Keratinocyte (primary cell): ENCODE measurements around the gene ARHGEF3. TPM values are rescaled to one million over a fixed set of nuclear protein-coding genes. Genes with fewer than 3 reads are reported as not detected.

Experiments
- DNase-seq: peaks from one replicate; pipeline ENCODE4 v3.0.0-alpha.2; 2011; ENCODE audit warnings: low read depth, missing footprints, low spot score
- FAIRE-seq: peaks from 2 replicates; lab custom pipeline; 2011; peaks lifted over from hg19 to GRCh38; lab: Jason Lieb, UNC
- H2AFZ ChIP-seq: 2 replicates; pipeline ENCODE4 v1.6.0; 2012; ENCODE audit warnings: low read length, control low read depth, inconsistent platforms; ENCODE audit not compliant: control insufficient read depth
- H3K27ac ChIP-seq: 2 replicates; pipeline ENCODE4 v1.5.1; 2011; ENCODE audit warnings: low read length; ENCODE audit not compliant: control insufficient read depth, insufficient read depth
- H3K27me3 ChIP-seq: 3 replicates; pipeline ENCODE4 v1.6.0; 2011; ENCODE audit warnings: low read length; ENCODE audit not compliant: control insufficient read depth, insufficient read depth; ENCODE audit errors: extremely low read depth
- H3K36me3 ChIP-seq, 2 experiments: 2 replicates in 1 of 2; 3 replicates in 1 of 2; pipeline ENCODE4 v1.5.1; 2011; ENCODE audit warnings: low read length in 2 of 2, mild to moderate bottlenecking in 1 of 2; ENCODE audit not compliant: control insufficient read depth in 2 of 2, insufficient read depth in 2 of 2; ENCODE audit errors: extremely low read depth in 1 of 2
- H3K4me1 ChIP-seq: 3 replicates; pipeline ENCODE4 v1.5.1; 2011; ENCODE audit warnings: low read length; ENCODE audit not compliant: control insufficient read depth, insufficient read depth; ENCODE audit errors: extremely low read depth
- H3K4me2 ChIP-seq: 3 replicates; pipeline ENCODE4 v1.6.0; 2011; ENCODE audit warnings: low read depth, low read length; ENCODE audit not compliant: control insufficient read depth, insufficient read depth; ENCODE audit errors: extremely low read depth
- H3K4me3 ChIP-seq, 3 experiments: fragments of 200-600 bp in 1 of 3; sonication (generic) in 1 of 3; 2 replicates in 2 of 3; 3 replicates in 1 of 3; pipeline ENCODE4 v1.5.1; 2011 to 2016; ENCODE audit warnings: low read length in 3 of 3, mild to moderate bottlenecking in 3 of 3, control low read depth in 2 of 3, inconsistent platforms in 1 of 3, low read depth in 1 of 3, mixed read lengths in 1 of 3, mixed run types in 1 of 3, moderate library complexity in 1 of 3; ENCODE audit not compliant: control insufficient read depth in 2 of 3, insufficient read depth in 2 of 3; ENCODE audit errors: extremely low read depth in 1 of 3
- H3K79me2 ChIP-seq: 2 replicates; pipeline ENCODE4 v1.6.0; 2012; ENCODE audit warnings: low read length; ENCODE audit not compliant: control insufficient read depth, insufficient read depth
- H3K9ac ChIP-seq: 3 replicates; pipeline ENCODE4 v1.6.0; 2011; ENCODE audit warnings: low read length; ENCODE audit not compliant: control insufficient read depth, insufficient read depth; ENCODE audit errors: extremely low read depth
- H3K9me1 ChIP-seq: 3 replicates; pipeline ENCODE4 v1.6.0; 2011; ENCODE audit warnings: low read length; ENCODE audit not compliant: control insufficient read depth, insufficient read depth; ENCODE audit errors: extremely low read depth
- H3K9me3 ChIP-seq: 2 replicates; pipeline ENCODE4 v1.5.1; 2012; ENCODE audit warnings: low read depth, low read length; ENCODE audit not compliant: control insufficient read depth
- H4K20me1 ChIP-seq: 3 replicates; pipeline ENCODE4 v1.6.0; 2011; ENCODE audit warnings: low read length; ENCODE audit not compliant: control insufficient read depth, insufficient read depth; ENCODE audit errors: extremely low read depth
- CTCF ChIP-seq, 3 experiments: IDR thresholded peaks in 1 of 3; conservative IDR thresholded peaks in 1 of 3; optimal IDR thresholded peaks in 1 of 3; 2 replicates in 2 of 3; 3 replicates in 1 of 3; pipeline versions ENCODE3 to v1.5.1; 2011; ENCODE audit warnings: low read length in 3 of 3, mild to moderate bottlenecking in 3 of 3, moderate library complexity in 2 of 3, control low read depth in 1 of 3, inconsistent platforms in 1 of 3; ENCODE audit not compliant: insufficient read depth in 2 of 3; ENCODE audit errors: extremely low read depth in 1 of 3
- EZH2 ChIP-seq: IDR thresholded peaks from one replicate; pipeline ENCODE4 v1.6.1; 2012; ENCODE audit warnings: inconsistent platforms, mild to moderate bottlenecking, low read length, moderate library complexity
- dilution Hi-C: fragments of 300-500 bp; cut with MboI; formaldehyde crosslinking; loops from one replicate; pipeline ENCODE4 v1.7.0; 2020; ENCODE audit warnings: low sequenced_read_pairs; ENCODE audit not compliant: extremely low pct_ligation_motif_present
- polyA plus RNA-seq, 5 experiments: library from polyadenylated mRNA; depleted of rRNA in 3 of 5; stranded (reverse) in 3 of 5; stranded (forward) in 1 of 5; unstranded in 1 of 5; fragments of >200 nt; gene quantifications; 1 replicate in 1 of 5; 2 replicates in 3 of 5; 3 replicates in 1 of 5; pipeline versions ENCODE4 v1.2.1 to v1.2.3, GENCODE V29; 2011 to 2012; ENCODE audit warnings: missing spikeins in 2 of 5, low read depth in 1 of 5, low replicate concordance in 1 of 5

Gene ARHGEF3
- polyA plus RNA-seq, 1 donor (not counting 4 experiments of a cell fraction or from before 2014, with no cell fraction given) = 26.2 TPM

GRCh38 chr3:56761023-56761422, 40.7 kb downstream of the ARHGEF3 start:
- H3K4me2 ChIP-seq = no peak overlapping the region
- no peak overlapping the region for H3K4me3 ChIP-seq
- peaks cover 14% of the 10 kb centered on the region for H3K79me2 ChIP-seq
- H3K9ac ChIP-seq = no peak overlapping the region
- dilution Hi-C loops = no loop called here
- no peaks in the 10 kb centered on the region for H3K9me3 ChIP-seq
- H3K27me3 ChIP-seq = no peaks in the 10 kb centered on the region
- peaks cover 9% of the 10 kb centered on the region for H3K4me1 ChIP-seq
- no peaks in the 10 kb centered on the region for H4K20me1 ChIP-seq
- no peak for TF ChIP-seq EZH2
- no peak for TF ChIP-seq CTCF (optimal IDR thresholded peaks at IDR 0.05 in 1 of 3, IDR thresholded peaks at IDR 0.05 in 1 of 3, conservative IDR thresholded peaks at IDR 0.05 in 1 of 3; ENCODE audit: extremely low read depth in 1 of 3, insufficient read depth in 2 of 3, low read length in 3 of 3)
- DNase-seq (no peak), FAIRE-seq (no peak)
- H2AFZ ChIP-seq = no peak overlapping the region
- H3K36me3 ChIP-seq = peaks cover 0 to 4% of the 10 kb centered on the region in 2 experiments
- no peak overlapping the region for H3K27ac ChIP-seq
- no peaks in the 10 kb centered on the region for H3K9me1 ChIP-seq

GRCh38 chr3:56759532-56759931, 42.2 kb downstream of the ARHGEF3 start:
- DNase-seq (no peak), FAIRE-seq (no peak)
- Histone ChIP-seq H3K4me1 (peaks cover 9% of the 10 kb centered on the region), H3K27me3 (no peaks in the 10 kb centered on the region), H3K79me2 (peaks cover 11% of the 10 kb centered on the region), H3K4me2 (no peak overlapping the region), H3K27ac (no peak overlapping the region), H3K9me1 (no peaks in the 10 kb centered on the region), H3K9ac (no peak overlapping the region), H2AFZ (no peak overlapping the region), H4K20me1 (no peaks in the 10 kb centered on the region), H3K36me3 (peaks cover 0 to 11% of the 10 kb centered on the region in 2 experiments), H3K4me3 (no peak overlapping the region), H3K9me3 (no peaks in the 10 kb centered on the region)
- dilution Hi-C loops = no loop called here
- TF ChIP-seq EZH2 = no peak
- TF ChIP-seq CTCF (optimal IDR thresholded peaks at IDR 0.05 in 1 of 3, IDR thresholded peaks at IDR 0.05 in 1 of 3, conservative IDR thresholded peaks at IDR 0.05 in 1 of 3; ENCODE audit: extremely low read depth in 1 of 3, insufficient read depth in 2 of 3, low read length in 3 of 3) = no peak
